ENCODE results near the gene MLXIP. TPM values are rescaled to one million over a fixed set of nuclear protein-coding genes. Genes with fewer than 3 reads are reported as not detected.

MLXIP gene
- total and polyA plus RNA-seq, 2 of the 8 experiments (the other 6 are each of a cell fraction or from before 2014, with no cell fraction given) = 5.5 to 40.5 TPM

- TF ChIP-seq CHD7 (IDR thresholded peaks at IDR 0.05; ENCODE audit: insufficient replicate concordance, low read length) (no peak), SAP30 (IDR thresholded peaks at IDR 0.05; ENCODE audit: insufficient read depth, insufficient replicate concordance, low read length) (no peak), POU5F1 (IDR thresholded peaks at IDR 0.05; ENCODE audit: low read depth, low read length) (no peak), CBX8 (IDR thresholded peaks at IDR 0.05; ENCODE audit: borderline replicate concordance, low read depth, low read length) (no peak), EZH2 (IDR thresholded peaks at IDR 0.05; ENCODE audit: low read depth, low read length, severe bottlenecking) (no peak)
Observed at GRCh38 chr12:122155705-122156104, 77.1 kb downstream of the MLXIP start (continued).
